IMR-90 (cell line): ENCODE results near the gene IL1RL1. TPM values are rescaled to one million over a fixed set of nuclear protein-coding genes. Genes with fewer than 3 reads are reported as not detected.

Experiments
- ATAC-seq: fragments of 200-7000 bp; cut with Tn5 transposase; 2 replicates; pipeline ENCODE4 v1.9.1; 2020; ENCODE audit warnings: low read depth, mild to moderate bottlenecking, moderate library complexity
- BruUV-seq: library from RNA; stranded (reverse); fragments of 400-500 nt; replicated peaks from 2 replicates; lab custom pipeline; 2021; lab: Mats Ljungman, UMichigan
- CTCF ChIA-PET: fragments of 300-600 bp; formaldehyde crosslinking; extraction: SDS; loops from one replicate; lab custom pipeline; 2021; ENCODE audit warnings: antibody characterized with exemption; lab: Yijun Ruan, JAX
- POLR2A ChIA-PET: fragments of 300-600 bp; sonication (Branson Sonifier 250); formaldehyde crosslinking; loops from one replicate; lab custom pipeline; 2022; ENCODE audit warnings: antibody characterized with exemption; ENCODE audit not compliant: unreplicated experiment; lab: Charles Lee
- DNase-seq: peaks from one replicate; pipeline ENCODE4 v3.0.0; 2013
- H2AFZ ChIP-seq: replicated peaks from 2 replicates; pipeline ENCODE3; 2013; ENCODE audit warnings: low read length, mild to moderate bottlenecking; ENCODE audit not compliant: poor library complexity
- H2AK5ac ChIP-seq: 2 replicates; pipeline ENCODE4 v1.6.1; 2013; ENCODE audit warnings: low read depth, low read length, inconsistent platforms
- H2AK9ac ChIP-seq: replicated peaks from 2 replicates; pipeline ENCODE3; 2013; ENCODE audit warnings: mild to moderate bottlenecking, low read depth, low read length, moderate library complexity; ENCODE audit not compliant: poor library complexity
- H2BK120ac ChIP-seq: 2 replicates; pipeline ENCODE4 v1.6.1; 2013; ENCODE audit warnings: low read depth, low read length, inconsistent platforms
- H2BK15ac ChIP-seq: 3 replicates; pipeline ENCODE4 v1.6.1; 2013; ENCODE audit warnings: low read depth, low read length, inconsistent platforms
- H2BK20ac ChIP-seq: 2 replicates; pipeline ENCODE4 v1.6.1; 2013; ENCODE audit warnings: low read depth, mild to moderate bottlenecking, inconsistent platforms, low read length, moderate library complexity
- H2BK5ac ChIP-seq: 2 replicates; pipeline ENCODE4 v1.6.1; 2013; ENCODE audit warnings: mild to moderate bottlenecking, low read depth, low read length, inconsistent platforms; ENCODE audit not compliant: poor library complexity, severe bottlenecking
- H3K14ac ChIP-seq: replicated peaks from 2 replicates; pipeline ENCODE4 v1.6.1; 2013; ENCODE audit warnings: low read depth, low read length, inconsistent platforms
- H3K18ac ChIP-seq: 2 replicates; pipeline ENCODE4 v1.6.1; 2013; ENCODE audit warnings: low read depth, low read length, control low read depth
- H3K23ac ChIP-seq: 2 replicates; pipeline ENCODE4 v1.6.1; 2013; ENCODE audit warnings: low read depth, low read length, inconsistent platforms
- H3K27ac ChIP-seq: 2 replicates; pipeline ENCODE4 v1.5.1; 2013; ENCODE audit warnings: mild to moderate bottlenecking, control low read depth, low read length; ENCODE audit not compliant: insufficient read depth
- H3K27me3 ChIP-seq: 2 replicates; pipeline ENCODE4 v1.6.1; 2013; ENCODE audit warnings: low read length; ENCODE audit not compliant: control insufficient read depth, insufficient read depth
- H3K36me3 ChIP-seq: 2 replicates; pipeline ENCODE4 v1.6.1; 2013; ENCODE audit warnings: low read length, mixed read lengths; ENCODE audit not compliant: control insufficient read depth, insufficient read depth
- H3K4ac ChIP-seq: 2 replicates; pipeline ENCODE4 v1.6.1; 2013; ENCODE audit warnings: low read depth, low read length, inconsistent platforms
- H3K4me1 ChIP-seq: 2 replicates; pipeline ENCODE4 v1.6.1; 2013; ENCODE audit warnings: low read length, mixed read lengths; ENCODE audit not compliant: control insufficient read depth, insufficient read depth
- H3K4me2 ChIP-seq: 2 replicates; pipeline ENCODE4 v1.6.1; 2013; ENCODE audit warnings: low read depth, mild to moderate bottlenecking, control low read depth, low read length, moderate library complexity
- H3K4me3 ChIP-seq: 2 replicates; pipeline ENCODE4 v1.5.1; 2013; ENCODE audit warnings: low read depth, mild to moderate bottlenecking, control low read depth, low read length, moderate library complexity; ENCODE audit not compliant: insufficient read depth
- H3K56ac ChIP-seq: 2 replicates; pipeline ENCODE4 v1.6.1; 2013; ENCODE audit warnings: low read length, inconsistent platforms; ENCODE audit not compliant: insufficient read depth; ENCODE audit errors: extremely low read depth
- H3K79me1 ChIP-seq, 2 experiments: 2 replicates each; pipeline ENCODE4 v1.6.1; 2013; ENCODE audit warnings: low read length in 2 of 2, inconsistent platforms in 1 of 2, low read depth in 1 of 2
- H3K9ac ChIP-seq: 2 replicates; pipeline ENCODE4 v1.6.1; 2013; ENCODE audit warnings: low read depth, low read length, control low read depth
- H3K9me1 ChIP-seq: 2 replicates; pipeline ENCODE4 v1.6.1; 2013; ENCODE audit warnings: low read length, inconsistent platforms; ENCODE audit not compliant: insufficient read depth
- H3K9me3 ChIP-seq: 2 replicates; pipeline ENCODE4 v1.6.1; 2013; ENCODE audit warnings: low read length; ENCODE audit not compliant: control insufficient read depth, insufficient read depth
- H4K20me1 ChIP-seq: 2 replicates; pipeline ENCODE4 v1.6.1; 2013; ENCODE audit warnings: low read length, inconsistent platforms; ENCODE audit not compliant: insufficient read depth
- H4K5ac ChIP-seq: 2 replicates; pipeline ENCODE4 v1.6.1; 2013; ENCODE audit warnings: mild to moderate bottlenecking, low read depth, low read length, control low read depth
- H4K8ac ChIP-seq, 2 experiments: 2 replicates each; pipeline ENCODE4 v1.6.1; 2013; ENCODE audit warnings: low read depth in 2 of 2, low read length in 2 of 2, control low read depth in 1 of 2, inconsistent platforms in 1 of 2
- H4K91ac ChIP-seq: 2 replicates; pipeline ENCODE4 v1.6.1; 2013; ENCODE audit warnings: low read depth, low read length, inconsistent platforms; ENCODE audit not compliant: insufficient read depth
- BHLHE40 ChIP-seq: fragments of 150-350 bp; IDR thresholded peaks from 2 replicates; pipeline ENCODE4 v1.6.1; 2016; ENCODE audit warnings: mild to moderate bottlenecking, low read depth, low read length
- CEBPB ChIP-seq: IDR thresholded peaks from 2 replicates; pipeline ENCODE4 v1.6.1; 2012; ENCODE audit warnings: low read depth, low read length, improper control_type of control experiment
- CHD1 ChIP-seq: IDR thresholded peaks from 2 replicates; pipeline ENCODE4 v1.6.1; 2012; ENCODE audit warnings: low read depth, low read length, improper control_type of control experiment
- FOS ChIP-seq: fragments of 150-350 bp; IDR thresholded peaks from 2 replicates; pipeline ENCODE4 v1.6.1; 2016; ENCODE audit warnings: low read depth, low read length
- MAFK ChIP-seq: IDR thresholded peaks from 2 replicates; pipeline ENCODE4 v1.6.1; 2012; ENCODE audit warnings: low read depth, low read length, improper control_type of control experiment
- MAZ ChIP-seq: IDR thresholded peaks from 2 replicates; pipeline ENCODE4 v1.6.1; 2012; ENCODE audit warnings: low read depth, mild to moderate bottlenecking, low read length, improper control_type of control experiment, moderate library complexity, borderline replicate concordance
- MXI1 ChIP-seq: IDR thresholded peaks from 2 replicates; pipeline ENCODE4 v1.6.1; 2012; ENCODE audit warnings: low read depth, mild to moderate bottlenecking, low read length, moderate library complexity, borderline replicate concordance
- NFE2L2 ChIP-seq: fragments of 150-350 bp; IDR thresholded peaks from 2 replicates; pipeline ENCODE4 v1.6.1; 2016; ENCODE audit warnings: low read depth, mild to moderate bottlenecking, low read length
- POLR2A ChIP-seq: IDR thresholded peaks from 2 replicates; pipeline ENCODE4 v1.6.1; 2012; ENCODE audit warnings: mild to moderate bottlenecking, low read depth, low read length
- RAD21 ChIP-seq: IDR thresholded peaks from 2 replicates; pipeline ENCODE4 v1.6.1; 2012; ENCODE audit warnings: low read length, improper control_type of control experiment
- RCOR1 ChIP-seq: IDR thresholded peaks from 2 replicates; pipeline ENCODE4 v1.6.1; 2012; ENCODE audit warnings: mild to moderate bottlenecking, low read length, improper control_type of control experiment; ENCODE audit not compliant: insufficient replicate concordance
- RFX5 ChIP-seq: IDR thresholded peaks from 2 replicates; pipeline ENCODE4 v1.8.0; 2012; ENCODE audit warnings: low read depth, mild to moderate bottlenecking, low read length, moderate library complexity
- SMC3 ChIP-seq: fragments of 150-350 bp; IDR thresholded peaks from 2 replicates; pipeline ENCODE4 v1.6.1; 2016; ENCODE audit warnings: low read depth, mild to moderate bottlenecking, antibody characterized with exemption, low read length, moderate library complexity
- WGBS, 2 experiments: methylation state at CpG; one replicate each; pipeline versions ENCODE4 v1.1.5 to v1.1.7; 2013; ENCODE audit warnings: missing lambda C conversion rate in 2 of 2; ENCODE audit not compliant: insufficient read length in 1 of 2; ENCODE audit errors: extremely low coverage in 2 of 2; 5-methylcytosine and 5-hydroxymethylcytosine counted together
- dilution Hi-C: fragments of 300-500 bp; cut with HindIII; formaldehyde crosslinking; loops from one replicate; pipeline ENCODE4 v1.14.3; 2018; ENCODE audit warnings: low sequenced_read_pairs; ENCODE audit not compliant: unreplicated experiment
- in situ Hi-C: fragments of 300-500 bp; cut with MboI; formaldehyde crosslinking; loops from 3 replicates; pipeline ENCODE4 v1.14.3; 2019; ENCODE audit warnings: low sequenced_read_pairs, inconsistent platforms, mixed read lengths
- intact Hi-C: fragments of 100-400 bp; cut with micrococcal nuclease; formaldehyde crosslinking; loops from 2 replicates; pipeline ENCODE4 v1.10.0; 2022
- polyA plus RNA-seq, 3 experiments: library from polyadenylated mRNA; depleted of rRNA; stranded (reverse); fragments of >200 nt; gene quantifications; 2 replicates each; pipeline ENCODE4 v1.2.3, GENCODE V29; 2012; ENCODE audit warnings: low replicate concordance in 1 of 3
- total RNA-seq: library from RNA; depleted of rRNA; stranded (reverse); fragments of >200 nt; gene quantifications from 2 replicates; pipeline ENCODE4 v1.2.3, GENCODE V29; 2012
- TF ChIP-seq, protein P1 (sequence below): fragments of 150-350 bp; IDR thresholded peaks from 2 replicates; pipeline ENCODE4 v1.6.1; 2017; ENCODE audit warnings: mild to moderate bottlenecking, antibody characterized with exemption, low read length, low read depth
- TF ChIP-seq, protein P2 (sequence below): fragments of 150-350 bp; IDR thresholded peaks from 2 replicates; pipeline ENCODE4 v1.6.1; 2016; ENCODE audit warnings: low read depth, mild to moderate bottlenecking, low read length, moderate library complexity, borderline replicate concordance
- TF ChIP-seq, protein P3 (sequence below): conservative IDR thresholded peaks from 2 replicates; pipeline ENCODE4 v1.5.1; 2012; ENCODE audit warnings: mild to moderate bottlenecking, low read depth, low read length, improper control_type of control experiment

The IL1RL1 gene
- total and polyA plus RNA-seq, 2 of the 4 experiments (the other 2 are of a cell fraction) = under 0.01 to 0.14 TPM

DNA sequence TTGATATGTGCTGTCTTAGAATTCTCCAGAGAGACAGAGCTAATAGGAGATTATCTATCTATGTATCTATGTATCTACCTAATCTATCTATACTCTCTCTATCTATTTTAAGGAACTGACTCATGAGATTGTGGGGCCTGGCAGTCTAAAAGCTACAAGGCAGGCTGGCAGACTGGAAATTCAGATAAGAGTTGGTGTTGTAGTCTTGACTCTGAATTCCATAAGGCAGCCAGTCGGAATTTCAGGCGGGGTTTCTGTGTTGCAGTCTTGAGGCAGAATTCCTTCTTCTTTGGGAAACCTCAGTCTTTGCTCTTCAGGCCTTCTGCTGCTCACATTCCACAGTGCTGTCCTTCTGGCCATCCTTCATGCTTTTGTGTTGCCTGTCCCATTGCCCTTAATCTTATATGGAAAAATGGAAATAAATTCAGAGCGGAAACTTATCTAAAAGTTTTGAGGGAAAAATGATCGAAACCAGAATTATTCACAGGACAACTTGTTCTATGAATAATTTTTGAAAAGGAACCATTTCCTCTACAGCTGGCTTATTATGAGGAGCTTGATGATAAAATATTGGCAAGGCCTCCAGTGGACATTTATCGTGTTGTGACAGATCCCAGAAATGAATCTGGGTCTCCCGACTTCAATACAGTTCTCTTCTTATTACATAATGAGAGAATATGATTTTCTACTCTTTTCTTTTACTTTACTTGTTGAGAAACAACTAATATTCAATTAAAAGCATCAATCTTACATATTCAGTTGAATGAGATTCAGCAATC lies 10.8 kb downstream of the IL1RL1 start:
- no peak overlapping the region for H2AFZ ChIP-seq
- in situ Hi-C loops = no loop called here

More for the DNA sequence above, 10.8 kb downstream of the IL1RL1 start:
- Histone ChIP-seq H2BK20ac (no peak overlapping the region), H3K4ac (no peak overlapping the region), H3K4me1 (no peaks in the 10 kb centered on the region), H2BK5ac (no peak overlapping the region), H4K91ac (no peak overlapping the region), H3K9me1 (no peaks in the 10 kb centered on the region), H3K9me3 (0 out of 2 replicates have a peak, but pooled peaks cover 2% of the 10 kb centered on the region), H3K27me3 (0 out of 2 replicates have a peak, but pooled peaks cover 5% of the 10 kb centered on the region), H4K8ac (no peak overlapping the region), H3K23ac (no peak overlapping the region), H2AK5ac (no peak overlapping the region), H4K20me1 (no peaks in the 10 kb centered on the region), H3K27ac (no peak overlapping the region), H3K4me3 (no peak overlapping the region), H3K79me1 (no peaks in the 10 kb centered on the region), H3K36me3 (no peaks in the 10 kb centered on the region), H3K56ac (no peak overlapping the region), H3K9ac (no peak overlapping the region), H3K18ac (no peak overlapping the region), H2BK15ac (no peak overlapping the region), H4K5ac (no peak overlapping the region), H2BK120ac (no peak overlapping the region), H2AK9ac (no peak overlapping the region), H3K14ac (no peak overlapping the region), H3K4me2 (no peak overlapping the region)
- TF ChIP-seq MXI1 (no peak), BHLHE40 (no peak), RCOR1 (no peak), SMC3 (no peak), NFE2L2 (no peak), CHD1 (no peak), CEBPB (no peak), MAZ (no peak), RFX5 (no peak), FOS (no peak), RAD21 (no peak), MAFK (no peak), POLR2A (no peak)
- TF ChIP-seq, protein P1, sequence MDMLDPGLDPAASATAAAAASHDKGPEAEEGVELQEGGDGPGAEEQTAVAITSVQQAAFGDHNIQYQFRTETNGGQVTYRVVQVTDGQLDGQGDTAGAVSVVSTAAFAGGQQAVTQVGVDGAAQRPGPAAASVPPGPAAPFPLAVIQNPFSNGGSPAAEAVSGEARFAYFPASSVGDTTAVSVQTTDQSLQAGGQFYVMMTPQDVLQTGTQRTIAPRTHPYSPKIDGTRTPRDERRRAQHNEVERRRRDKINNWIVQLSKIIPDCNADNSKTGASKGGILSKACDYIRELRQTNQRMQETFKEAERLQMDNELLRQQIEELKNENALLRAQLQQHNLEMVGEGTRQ = no peak
- TF ChIP-seq, protein P2, sequence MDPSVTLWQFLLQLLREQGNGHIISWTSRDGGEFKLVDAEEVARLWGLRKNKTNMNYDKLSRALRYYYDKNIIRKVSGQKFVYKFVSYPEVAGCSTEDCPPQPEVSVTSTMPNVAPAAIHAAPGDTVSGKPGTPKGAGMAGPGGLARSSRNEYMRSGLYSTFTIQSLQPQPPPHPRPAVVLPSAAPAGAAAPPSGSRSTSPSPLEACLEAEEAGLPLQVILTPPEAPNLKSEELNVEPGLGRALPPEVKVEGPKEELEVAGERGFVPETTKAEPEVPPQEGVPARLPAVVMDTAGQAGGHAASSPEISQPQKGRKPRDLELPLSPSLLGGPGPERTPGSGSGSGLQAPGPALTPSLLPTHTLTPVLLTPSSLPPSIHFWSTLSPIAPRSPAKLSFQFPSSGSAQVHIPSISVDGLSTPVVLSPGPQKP = no peak
- TF ChIP-seq, protein P3, sequence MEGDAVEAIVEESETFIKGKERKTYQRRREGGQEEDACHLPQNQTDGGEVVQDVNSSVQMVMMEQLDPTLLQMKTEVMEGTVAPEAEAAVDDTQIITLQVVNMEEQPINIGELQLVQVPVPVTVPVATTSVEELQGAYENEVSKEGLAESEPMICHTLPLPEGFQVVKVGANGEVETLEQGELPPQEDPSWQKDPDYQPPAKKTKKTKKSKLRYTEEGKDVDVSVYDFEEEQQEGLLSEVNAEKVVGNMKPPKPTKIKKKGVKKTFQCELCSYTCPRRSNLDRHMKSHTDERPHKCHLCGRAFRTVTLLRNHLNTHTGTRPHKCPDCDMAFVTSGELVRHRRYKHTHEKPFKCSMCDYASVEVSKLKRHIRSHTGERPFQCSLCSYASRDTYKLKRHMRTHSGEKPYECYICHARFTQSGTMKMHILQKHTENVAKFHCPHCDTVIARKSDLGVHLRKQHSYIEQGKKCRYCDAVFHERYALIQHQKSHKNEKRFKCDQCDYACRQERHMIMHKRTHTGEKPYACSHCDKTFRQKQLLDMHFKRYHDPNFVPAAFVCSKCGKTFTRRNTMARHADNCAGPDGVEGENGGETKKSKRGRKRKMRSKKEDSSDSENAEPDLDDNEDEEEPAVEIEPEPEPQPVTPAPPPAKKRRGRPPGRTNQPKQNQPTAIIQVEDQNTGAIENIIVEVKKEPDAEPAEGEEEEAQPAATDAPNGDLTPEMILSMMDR = no peak
- no TSS peak for BruUV-seq
- no CpG with 5 or more reads among the region's 6 CpGs for WGBS, 2 experiments
- ChIA-PET POLR2A (no interaction called here), CTCF (no interaction called here)
- intact Hi-C loops = no loop called here
- ATAC-seq = no peak
- no peak for DNase-seq
- dilution Hi-C loops = no loop called here
